ENCODE data around the gene SV2C.

- TF ChIP-seq CTCF (optimal IDR thresholded peaks at IDR 0.05 in 1 of 3, IDR thresholded peaks at IDR 0.05 in 1 of 3, conservative IDR thresholded peaks at IDR 0.05 in 1 of 3; ENCODE audit: extremely low read depth in 1 of 3, insufficient read depth in 2 of 3, low read length in 3 of 3) (no peak), EZH2 (IDR thresholded peaks at IDR 0.05; ENCODE audit: low read length) (no peak)
Observed at GRCh38 chr5:76202182-76202581, 119.0 kb downstream of the SV2C start.

All from keratinocyte (primary cell).